A673 (cell line): Measurements from ENCODE around the gene MRGPRD. TPM values are rescaled to one million over a fixed set of nuclear protein-coding genes. Genes with fewer than 3 reads are reported as not detected.

ENCODE experiments used
- BruUV-seq: library from RNA; stranded (reverse); fragments of 400-500 nt; replicated peaks from 2 replicates; lab custom pipeline; 2021; lab: Mats Ljungman, UMichigan
- CTCF ChIA-PET: fragments of 300-600 bp; sonication (Branson Sonifier 250); formaldehyde crosslinking; loops from one replicate; lab custom pipeline; 2022; ENCODE audit warnings: antibody characterized with exemption; lab: Charles Lee
- POLR2A ChIA-PET: fragments of 300-600 bp; sonication (Branson Sonifier 250); formaldehyde crosslinking; loops from one replicate; lab custom pipeline; 2022; ENCODE audit warnings: antibody characterized with exemption; ENCODE audit not compliant: low non-redundant PET; lab: Charles Lee
- DNase-seq: peaks from one replicate; pipeline ENCODE4 v3.0.0-alpha.2; 2015; ENCODE audit warnings: low spot score
- H3K27ac ChIP-seq: fragments of 200-600 bp; sonication (generic); 2 replicates; pipeline ENCODE4 v1.5.1; 2016; ENCODE audit warnings: mixed run types, low read depth, mild to moderate bottlenecking, mixed read lengths, antibody characterized with exemption, low read length; ENCODE audit not compliant: poor library complexity, severe bottlenecking
- H3K27me3 ChIP-seq: fragments of 200-600 bp; sonication (generic); replicated peaks from 2 replicates; pipeline ENCODE4 v1.6.1; 2017; ENCODE audit warnings: mixed run types, low read depth, mild to moderate bottlenecking, mixed read lengths, antibody characterized with exemption, low read length; ENCODE audit not compliant: insufficient read depth, poor library complexity
- H3K36me3 ChIP-seq: fragments of 200-600 bp; sonication (generic); 2 replicates; pipeline ENCODE4 v1.6.1; 2016; ENCODE audit warnings: mixed run types, mild to moderate bottlenecking, mixed read lengths, antibody characterized with exemption, low read length; ENCODE audit not compliant: insufficient read depth, poor library complexity, severe bottlenecking
- H3K4me1 ChIP-seq: fragments of 200-600 bp; sonication (generic); 2 replicates; pipeline ENCODE4 v1.6.1; 2017; ENCODE audit warnings: mixed run types, mild to moderate bottlenecking, mixed read lengths, antibody characterized with exemption, low read length; ENCODE audit not compliant: insufficient read depth, poor library complexity, severe bottlenecking
- H3K4me3 ChIP-seq: fragments of 200-600 bp; sonication (generic); 2 replicates; pipeline ENCODE4 v1.5.1; 2016; ENCODE audit warnings: low read depth, mixed run types, mild to moderate bottlenecking, mixed read lengths, low read length; ENCODE audit not compliant: poor library complexity, severe bottlenecking
- H3K9me3 ChIP-seq: fragments of 200-600 bp; sonication (generic); 2 replicates; pipeline ENCODE4 v1.6.1; 2016; ENCODE audit warnings: mixed run types, low read depth, mild to moderate bottlenecking, mixed read lengths, antibody characterized with exemption, low read length; ENCODE audit not compliant: poor library complexity, severe bottlenecking
- CTCF ChIP-seq: fragments of 300-800, 200-600 bp; sonication (generic); conservative IDR thresholded peaks from 2 replicates; pipeline ENCODE4 v1.5.1; 2017; ENCODE audit warnings: low read depth, mild to moderate bottlenecking, antibody characterized with exemption, low read length, moderate library complexity, mixed read lengths
- EZH2 ChIP-seq: fragments of 200-600 bp; sonication (generic); IDR thresholded peaks from 2 replicates; pipeline ENCODE4 v1.6.1; 2017; ENCODE audit warnings: borderline replicate concordance, low read depth, mild to moderate bottlenecking, mixed read lengths, antibody characterized with exemption, low read length; ENCODE audit not compliant: poor library complexity, severe bottlenecking
- intact Hi-C: fragments of 100-400 bp; cut with micrococcal nuclease; formaldehyde crosslinking; loops from one replicate; pipeline ENCODE4 v1.10.0; 2022; ENCODE audit not compliant: unreplicated experiment
- total RNA-seq: library from RNA; stranded (reverse); gene quantifications from 2 replicates; pipeline ENCODE4 v1.2.3, GENCODE V29; 2021

The MRGPRD gene
- total RNA-seq, 1 experiment from 2014 or later = not detected

- no peak overlapping the region for H3K4me3 ChIP-seq
- H3K9me3 ChIP-seq = no peaks in the 10 kb centered on the region
- intact Hi-C loops = no loop called here
- ChIA-PET POLR2A (no interaction called here), CTCF (interaction anchor here (0.6 kb wide), 1 partner anchor 11 kb away, joined by 3 read pairs; no protein-coding TSS in a partner anchor)
- DNase-seq = no peak
- no peak for TF ChIP-seq EZH2
- TF ChIP-seq CTCF = no peak
- H3K27me3 ChIP-seq = no peaks in the 10 kb centered on the region
- BruUV-seq = no TSS peak
- H3K36me3 ChIP-seq = no peaks in the 10 kb centered on the region
- no peaks in the 10 kb centered on the region for H3K4me1 ChIP-seq
- H3K27ac ChIP-seq = no peak overlapping the region
Measured at GRCh38 chr11:68970921-68971636, 9.7 kb downstream of the MRGPRD start.

GRCh38 chr11:68969386-68969785, 11.4 kb downstream of the MRGPRD start:
- H3K9me3 ChIP-seq = no peaks in the 10 kb centered on the region
- no peak for DNase-seq
- no TSS peak for BruUV-seq
- POLR2A ChIA-PET = no interaction called here
- H3K27ac ChIP-seq = no peak overlapping the region
- TF ChIP-seq CTCF (no peak), EZH2 (no peak)
- H3K36me3 ChIP-seq = no peaks in the 10 kb centered on the region
- intact Hi-C loops = no loop called here
- no peaks in the 10 kb centered on the region for H3K27me3 ChIP-seq
- CTCF ChIA-PET = interaction anchor here (0.6 kb wide), 2 partner anchors 25 to 67 kb away, joined by 3 to 4 read pairs; no protein-coding TSS in a partner anchor
- H3K4me3 ChIP-seq = no peak overlapping the region
- no peaks in the 10 kb centered on the region for H3K4me1 ChIP-seq

GRCh38 chr11:68968306-68969250, 12.2 kb downstream of the MRGPRD start:
- POLR2A ChIA-PET = no interaction called here
- TF ChIP-seq EZH2 (no peak), CTCF (0 out of 2 replicates have a peak, but pooled peaks have one; percentile 15)
- Histone ChIP-seq H3K4me3 (no peak overlapping the region), H3K9me3 (no peaks in the 10 kb centered on the region), H3K27ac (no peak overlapping the region), H3K4me1 (no peaks in the 10 kb centered on the region), H3K27me3 (no peaks in the 10 kb centered on the region), H3K36me3 (no peaks in the 10 kb centered on the region)
- DNase-seq = no peak
- CTCF ChIA-PET = interaction anchor here (0.6 kb wide), 1 partner anchor 24 kb away, joined by 4 read pairs; no protein-coding TSS in a partner anchor
- intact Hi-C loops = no loop called here
- BruUV-seq = no TSS peak
